Femur (tissue), 1 donor: ENCODE data around the gene GMPR.

Experiments used
- DNase-seq: peaks from one replicate; pipeline ENCODE4 v3.0.0-alpha.2; 2017

The GMPR gene

GRCh38 chr6:16306334-16306733 is 67.9 kb downstream of the GMPR start:
- DNase-seq = no peak

GRCh38 chr6:16311763-16312162 is 73.4 kb downstream of the GMPR start:
- DNase-seq = no peak

GRCh38 chr6:16313732-16314131 is 75.3 kb downstream of the GMPR start:
- no peak for DNase-seq

GRCh38 chr6:16314296-16314695 is 75.9 kb downstream of the GMPR start:
- DNase-seq = no peak

GRCh38 chr6:16316741-16317251 is 78.4 kb downstream of the GMPR start:
- DNase-seq = no peak

- peak; percentile 62 for DNase-seq
These were observed 80.2 kb downstream of the GMPR start for GRCh38 chr6:16318538-16318937.

- DNase-seq = no peak
These were observed 80.8 kb downstream of the GMPR start for GRCh38 chr6:16318953-16319720.

GRCh38 chr6:16319813-16320532 is 81.6 kb downstream of the GMPR start:
- peak; percentile 89 for DNase-seq

- DNase-seq = no peak
These were observed 82.3 kb downstream of the GMPR start for GRCh38 chr6:16320533-16321340.

GRCh38 chr6:16321341-16321710 is 82.9 kb downstream of the GMPR start:
- DNase-seq = no peak

GRCh38 chr6:16321826-16322225 is 83.4 kb downstream of the GMPR start:
- DNase-seq = no peak

- peak; percentile 77 for DNase-seq
These were observed 84.4 kb downstream of the GMPR start for GRCh38 chr6:16322666-16323312.

GRCh38 chr6:16324184-16324583 is 85.8 kb downstream of the GMPR start:
- no peak for DNase-seq

- DNase-seq = no peak
These were observed 86.3 kb downstream of the GMPR start for GRCh38 chr6:16324606-16325225.

GRCh38 chr6:16326531-16326930 is 88.1 kb downstream of the GMPR start:
- no peak for DNase-seq

- DNase-seq = no peak
These were observed 88.8 kb downstream of the GMPR start for GRCh38 chr6:16326971-16327776.

GRCh38 chr6:16327777-16328325 is 89.5 kb downstream of the GMPR start:
- DNase-seq = no peak

GRCh38 chr6:16329233-16329632 is 90.8 kb downstream of the GMPR start:
- DNase-seq = no peak

- DNase-seq = peak; percentile 71
These were observed 93.2 kb downstream of the GMPR start for GRCh38 chr6:16331384-16332174.

- DNase-seq = peak; percentile 89
These were observed 93.8 kb downstream of the GMPR start for GRCh38 chr6:16332175-16332542.
